Vagina (tissue), 2 donors: ENCODE data around the gene SPTBN4. TPM values are rescaled to one million over a fixed set of nuclear protein-coding genes. Genes with fewer than 3 reads are reported as not detected.

ENCODE experiments used
- DNase-seq, 2 donors: peaks; one replicate each; pipeline ENCODE4 v3.0.0-alpha.2; 2017; ENCODE audit errors: extremely low spot score in 2 of 2
- H3K27ac ChIP-seq: fragments of 200-600 bp; sonication (generic); one replicate; pipeline ENCODE4 v1.5.1; 2019
- H3K27me3 ChIP-seq: fragments of 200-600 bp; sonication (generic); one replicate; pipeline ENCODE4 v1.5.1; 2019
- H3K36me3 ChIP-seq, 2 donors: fragments of 200-600 bp; sonication (generic); one replicate each; pipeline ENCODE4 v1.5.1; 2017 to 2019
- H3K4me1 ChIP-seq: fragments of 200-600 bp; sonication (generic); one replicate; pipeline ENCODE4 v1.5.1; 2019
- H3K4me3 ChIP-seq, 2 donors: fragments of 200-600 bp; sonication (generic); 1 replicate in 1 of 2; 2 replicates in 1 of 2; pipeline ENCODE4 v1.5.1; 2016 to 2019
- H3K9me3 ChIP-seq: fragments of 200-600 bp; sonication (generic); one replicate; pipeline ENCODE4 v1.5.1; 2019
- POLR2A ChIP-seq, 2 donors: fragments of 450-650 bp; IDR thresholded peaks; one replicate each; pipeline ENCODE4 v1.6.1; 2017; ENCODE audit warnings: antibody characterized with exemption in 2 of 2, mild to moderate bottlenecking in 2 of 2, moderate library complexity in 2 of 2
- POLR2AphosphoS5 ChIP-seq, 2 donors: sonication (generic); formaldehyde crosslinking; IDR thresholded peaks; one replicate each; pipeline ENCODE4 v1.9.0; 2017; ENCODE audit warnings: antibody characterized with exemption in 2 of 2, mild to moderate bottlenecking in 2 of 2, low read depth in 1 of 2; ENCODE audit not compliant: insufficient read depth in 1 of 2
- intact Hi-C: fragments of 100-400 bp; cut with DNase I; formaldehyde crosslinking; loops from one replicate; pipeline ENCODE4 v1.15.1; 2023
- total RNA-seq: library from RNA; depleted of rRNA; stranded (reverse); fragments of >200 nt; gene quantifications from one replicate; pipeline ENCODE4 v1.2.3, GENCODE V29; 2016
- TF ChIP-seq, protein P1 (sequence below), 3 experiments: fragments of 450-650 bp in 2 of 3; fragments of 200-600 bp in 1 of 3; sonication (generic) in 1 of 3; IDR thresholded peaks; one replicate each; pipeline ENCODE4 v1.5.1; 2017 to 2019; ENCODE audit warnings: antibody characterized with exemption in 3 of 3, mild to moderate bottlenecking in 2 of 3, moderate library complexity in 2 of 3

SPTBN4 gene
- total RNA-seq, 1 donor from 2014 or later: 1.7 TPM

DNA sequence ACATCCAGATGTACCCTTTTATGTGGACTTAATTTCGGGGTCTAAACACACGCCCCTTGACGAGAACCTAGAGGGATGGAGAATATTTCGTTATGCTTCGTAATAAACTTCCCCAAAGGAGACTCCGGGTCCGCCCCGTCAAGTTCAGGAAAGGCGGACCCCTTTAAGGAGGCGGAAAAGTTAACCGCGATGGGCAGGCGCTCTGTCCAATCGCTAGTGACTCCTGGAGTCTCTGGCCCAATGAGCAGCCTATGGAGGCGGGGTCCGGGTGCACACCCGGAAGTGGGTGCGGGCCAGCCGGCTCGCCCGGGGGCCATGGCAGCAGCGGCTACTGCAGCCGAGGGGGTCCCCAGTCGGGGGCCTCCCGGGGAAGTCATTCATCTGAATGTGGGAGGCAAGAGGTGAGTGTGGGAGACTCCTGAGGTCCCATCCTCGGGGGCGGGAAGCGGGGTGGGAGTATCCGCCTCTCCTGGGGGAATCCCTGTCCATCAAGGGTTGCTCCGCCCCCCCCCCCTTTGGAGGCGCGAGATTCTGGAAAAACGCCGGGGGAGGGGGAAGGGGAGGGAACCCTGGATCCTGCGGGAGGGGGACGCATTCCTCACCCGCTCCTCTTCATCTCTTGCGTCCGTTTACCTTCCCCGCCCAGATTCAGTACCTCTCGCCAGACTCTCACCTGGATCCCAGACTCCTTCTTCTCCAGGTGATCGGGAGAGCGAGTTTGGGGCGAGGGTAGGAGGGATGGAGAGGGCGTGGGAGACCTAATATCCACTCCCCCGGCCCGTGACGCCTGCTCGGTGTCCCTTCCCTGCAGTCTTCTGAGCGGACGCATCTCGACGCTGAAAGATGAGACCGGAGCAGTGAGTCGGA lies 110.0 kb downstream of the SPTBN4 start, which contains the start of gene SHKBP1:
Gene SHKBP1, plus strand, starts transcription at position 289 of the 867 bp plus-strand sequence. Its CDS starts 27 bp downstream, at position 316.
- Histone ChIP-seq H3K4me1 (peaks cover 22% of the 10 kb centered on the region), H3K9me3 (no peaks in the 10 kb centered on the region), H3K27me3 (no peaks in the 10 kb centered on the region), H3K36me3 (peaks cover 0 to 16% of the 10 kb centered on the region in 2 donors), H3K4me3 (peak within 1 kb of the TSS; percentile 68 to 78), H3K27ac (peak within 1 kb of the TSS; percentile 68)
- no peak for DNase-seq
- TF ChIP-seq POLR2AphosphoS5 (IDR thresholded peaks at IDR 0.05; ENCODE audit: insufficient read depth in 1 of 2, low read depth in 1 of 2) (peak; percentile 83 to 85), POLR2A (IDR thresholded peaks at IDR 0.05) (no peak)
- TF ChIP-seq, protein P1, sequence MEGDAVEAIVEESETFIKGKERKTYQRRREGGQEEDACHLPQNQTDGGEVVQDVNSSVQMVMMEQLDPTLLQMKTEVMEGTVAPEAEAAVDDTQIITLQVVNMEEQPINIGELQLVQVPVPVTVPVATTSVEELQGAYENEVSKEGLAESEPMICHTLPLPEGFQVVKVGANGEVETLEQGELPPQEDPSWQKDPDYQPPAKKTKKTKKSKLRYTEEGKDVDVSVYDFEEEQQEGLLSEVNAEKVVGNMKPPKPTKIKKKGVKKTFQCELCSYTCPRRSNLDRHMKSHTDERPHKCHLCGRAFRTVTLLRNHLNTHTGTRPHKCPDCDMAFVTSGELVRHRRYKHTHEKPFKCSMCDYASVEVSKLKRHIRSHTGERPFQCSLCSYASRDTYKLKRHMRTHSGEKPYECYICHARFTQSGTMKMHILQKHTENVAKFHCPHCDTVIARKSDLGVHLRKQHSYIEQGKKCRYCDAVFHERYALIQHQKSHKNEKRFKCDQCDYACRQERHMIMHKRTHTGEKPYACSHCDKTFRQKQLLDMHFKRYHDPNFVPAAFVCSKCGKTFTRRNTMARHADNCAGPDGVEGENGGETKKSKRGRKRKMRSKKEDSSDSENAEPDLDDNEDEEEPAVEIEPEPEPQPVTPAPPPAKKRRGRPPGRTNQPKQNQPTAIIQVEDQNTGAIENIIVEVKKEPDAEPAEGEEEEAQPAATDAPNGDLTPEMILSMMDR (IDR thresholded peaks at IDR 0.05): no peak
- intact Hi-C loops: no loop called here

DNA sequence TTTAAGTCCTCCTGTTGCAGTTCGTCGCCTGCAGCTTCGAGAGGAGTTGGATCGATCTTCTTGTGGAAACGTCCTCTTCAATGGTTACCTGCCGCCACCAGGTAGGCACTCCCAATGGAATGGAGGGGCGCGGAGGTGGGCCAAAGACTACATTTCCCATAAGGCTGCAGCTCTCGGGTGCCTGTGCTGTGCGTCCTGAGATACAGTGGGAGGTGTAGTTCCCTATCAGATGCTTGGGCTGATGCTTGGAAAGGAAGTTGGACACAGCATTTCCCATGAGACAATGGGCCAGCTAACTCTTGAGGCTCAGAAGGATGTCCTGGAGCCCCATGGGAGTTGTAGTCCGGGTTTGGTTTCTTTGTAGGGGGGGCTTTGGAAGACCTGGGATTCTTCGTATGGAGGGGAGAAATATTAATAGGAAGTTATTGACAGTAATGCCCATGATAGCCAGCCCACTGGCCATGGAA lies 111.7 kb downstream of the SPTBN4 start:
- Histone ChIP-seq H3K27me3 (no peaks in the 10 kb centered on the region), H3K4me3 (no peak overlapping the region), H3K4me1 (peaks cover 22% of the 10 kb centered on the region), H3K36me3 (peaks cover 0 to 29% of the 10 kb centered on the region in 2 donors), H3K27ac (no peak overlapping the region), H3K9me3 (no peaks in the 10 kb centered on the region)
- no peak for DNase-seq
- TF ChIP-seq POLR2A (IDR thresholded peaks at IDR 0.05) (no peak), POLR2AphosphoS5 (IDR thresholded peaks at IDR 0.05; ENCODE audit: insufficient read depth in 1 of 2, low read depth in 1 of 2) (no peak)
- TF ChIP-seq, protein P1 (IDR thresholded peaks at IDR 0.05): no peak
- intact Hi-C loops: no loop called here

DNA sequence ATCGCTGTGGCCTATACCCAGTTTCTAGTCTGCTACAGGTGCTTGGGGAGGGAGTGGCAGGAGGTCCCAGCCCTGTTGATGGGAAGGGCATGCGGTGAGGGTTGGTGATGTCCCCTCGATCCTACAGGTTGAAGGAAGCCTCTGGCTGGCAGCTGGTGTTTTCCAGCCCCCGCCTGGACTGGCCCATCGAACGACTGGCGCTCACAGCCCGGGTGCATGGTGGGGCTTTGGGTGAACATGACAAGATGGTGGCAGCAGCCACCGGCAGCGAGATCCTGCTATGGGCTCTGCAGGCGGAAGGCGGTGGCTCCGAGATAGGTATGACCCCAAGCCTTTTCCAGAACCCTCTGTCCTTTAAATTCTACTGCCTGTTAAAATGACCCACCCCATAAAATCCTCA lies 113.8 kb downstream of the SPTBN4 start:
- Histone ChIP-seq H3K27ac (no peak overlapping the region), H3K9me3 (no peaks in the 10 kb centered on the region), H3K4me1 (peaks cover 22% of the 10 kb centered on the region), H3K4me3 (no peak overlapping the region), H3K27me3 (no peaks in the 10 kb centered on the region), H3K36me3 (peaks cover 0 to 39% of the 10 kb centered on the region in 2 donors)
- TF ChIP-seq POLR2AphosphoS5 (IDR thresholded peaks at IDR 0.05; ENCODE audit: insufficient read depth in 1 of 2, low read depth in 1 of 2) (no peak), POLR2A (IDR thresholded peaks at IDR 0.05) (no peak)
- TF ChIP-seq, protein P1 (IDR thresholded peaks at IDR 0.05): no peak
- no peak for DNase-seq
- intact Hi-C loops: no loop called here

DNA sequence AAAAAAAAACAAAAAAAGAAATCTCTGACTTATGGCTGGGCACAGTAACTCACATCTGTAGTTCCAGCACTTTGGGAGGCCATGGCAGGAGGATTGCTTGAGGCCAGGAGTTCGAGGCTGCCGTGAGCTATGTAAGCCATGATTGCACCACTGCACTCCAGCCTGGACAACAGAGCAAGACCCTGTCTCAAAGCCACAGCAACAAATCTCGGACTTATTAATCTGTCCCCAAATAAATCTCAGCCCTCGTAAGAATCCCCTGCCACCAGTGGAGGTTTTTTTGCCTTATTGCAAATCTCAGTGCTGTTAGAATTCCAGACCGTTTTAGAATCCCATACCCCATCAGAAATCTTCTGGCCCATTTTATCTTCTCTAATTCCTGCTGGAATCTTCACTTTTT lies 114.7 kb downstream of the SPTBN4 start:
- Histone ChIP-seq H3K27me3 (no peaks in the 10 kb centered on the region), H3K36me3 (peaks cover 0 to 39% of the 10 kb centered on the region in 2 donors), H3K4me1 (peaks cover 22% of the 10 kb centered on the region), H3K4me3 (no peak overlapping the region), H3K9me3 (no peaks in the 10 kb centered on the region), H3K27ac (no peak overlapping the region)
- no peak for TF ChIP-seq POLR2AphosphoS5 (IDR thresholded peaks at IDR 0.05; ENCODE audit: insufficient read depth in 1 of 2, low read depth in 1 of 2)
- TF ChIP-seq, protein P1 (IDR thresholded peaks at IDR 0.05): no peak
- TF ChIP-seq POLR2A (IDR thresholded peaks at IDR 0.05): no peak
- DNase-seq: no peak
- intact Hi-C loops: no loop called here

DNA sequence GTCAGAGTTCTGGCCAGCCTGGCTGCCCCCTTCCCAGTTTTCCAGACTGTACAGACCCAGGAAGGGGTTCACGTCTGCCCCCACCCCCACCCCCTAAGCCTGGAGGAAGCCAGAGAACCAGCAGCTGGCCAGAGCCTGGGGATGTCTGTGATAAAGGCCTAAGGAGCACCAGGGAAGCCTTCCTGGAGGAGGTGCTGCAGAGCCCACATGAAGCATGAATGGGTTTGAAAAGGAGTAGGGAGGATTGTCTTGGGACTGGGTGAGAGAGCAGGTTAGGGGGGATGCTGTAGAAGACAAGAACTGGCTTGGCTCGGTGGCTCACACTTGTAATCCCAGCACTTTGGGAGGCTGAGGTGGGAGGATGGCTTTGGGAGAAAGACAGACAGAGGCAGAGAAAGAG lies 115.7 kb downstream of the SPTBN4 start:
- Histone ChIP-seq H3K9me3 (no peaks in the 10 kb centered on the region), H3K27ac (no peak overlapping the region), H3K27me3 (no peaks in the 10 kb centered on the region), H3K4me1 (peaks cover 17% of the 10 kb centered on the region), H3K4me3 (no peak overlapping the region), H3K36me3 (peaks cover 0 to 45% of the 10 kb centered on the region in 2 donors)
- DNase-seq: no peak
- TF ChIP-seq, protein P1 (IDR thresholded peaks at IDR 0.05): no peak
- no peak for TF ChIP-seq POLR2AphosphoS5 (IDR thresholded peaks at IDR 0.05; ENCODE audit: insufficient read depth in 1 of 2, low read depth in 1 of 2)
- TF ChIP-seq POLR2A (IDR thresholded peaks at IDR 0.05): no peak
- intact Hi-C loops: no loop called here
